HG02970 (cell line): ENCODE data around the gene CLNK.
A peak's percentile ranks its signal among the peaks of the same experiment; 100 is the strongest.

Experiments used
- ATAC-seq: cut with Tn5 transposase; IDR thresholded peaks from one replicate; pipeline ENCODE4 v1.9.1; 2021; ENCODE audit warnings: mild to moderate bottlenecking, moderate library complexity, moderate number of reproducible peaks; ENCODE audit not compliant: unreplicated experiment, low FRiP score

The CLNK gene

GRCh38 chr4:10461850-10462400, 222.6 kb downstream of the CLNK start:
- no peak for ATAC-seq

GRCh38 chr4:10461091-10461849, 223.3 kb downstream of the CLNK start:
- ATAC-seq = peak; percentile 66

DNA sequence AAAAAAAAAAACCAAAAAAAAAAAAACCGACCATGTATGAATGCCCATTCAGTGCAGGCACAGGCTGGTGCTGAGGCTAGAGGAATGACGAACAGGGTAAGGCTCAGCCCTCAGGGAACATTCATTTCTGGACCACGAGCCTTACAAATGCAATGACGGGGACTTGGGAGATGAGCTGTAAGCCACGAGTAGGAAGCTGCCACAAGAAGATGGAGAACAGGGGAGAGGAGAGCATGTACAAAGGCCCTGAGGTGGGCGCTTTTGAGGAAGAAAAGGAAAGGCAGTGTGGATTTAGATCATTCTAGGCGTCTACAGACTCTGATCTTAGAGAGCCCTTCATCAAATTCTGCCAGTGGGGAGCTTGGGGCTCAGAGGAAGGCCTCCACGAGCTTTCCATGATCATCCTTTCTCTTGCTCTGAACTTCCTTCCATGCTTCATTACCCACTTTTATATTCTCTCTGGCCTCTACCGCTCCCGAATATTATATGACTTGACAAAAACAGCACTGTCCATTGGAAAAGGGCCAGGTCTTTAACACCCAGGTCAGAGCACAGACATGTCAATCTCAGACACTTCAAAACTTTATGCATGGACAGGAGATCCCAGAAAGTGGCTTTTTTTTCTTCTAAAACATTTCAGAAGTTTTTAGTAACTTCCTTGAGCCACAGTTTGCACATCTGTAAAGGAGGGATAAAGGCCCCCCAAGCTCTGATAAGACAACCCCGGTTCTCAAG, 224.1 kb downstream of the CLNK start:
- no peak for ATAC-seq

GRCh38 chr4:10459305-10459704, 225.3 kb downstream of the CLNK start:
- no peak for ATAC-seq

DNA sequence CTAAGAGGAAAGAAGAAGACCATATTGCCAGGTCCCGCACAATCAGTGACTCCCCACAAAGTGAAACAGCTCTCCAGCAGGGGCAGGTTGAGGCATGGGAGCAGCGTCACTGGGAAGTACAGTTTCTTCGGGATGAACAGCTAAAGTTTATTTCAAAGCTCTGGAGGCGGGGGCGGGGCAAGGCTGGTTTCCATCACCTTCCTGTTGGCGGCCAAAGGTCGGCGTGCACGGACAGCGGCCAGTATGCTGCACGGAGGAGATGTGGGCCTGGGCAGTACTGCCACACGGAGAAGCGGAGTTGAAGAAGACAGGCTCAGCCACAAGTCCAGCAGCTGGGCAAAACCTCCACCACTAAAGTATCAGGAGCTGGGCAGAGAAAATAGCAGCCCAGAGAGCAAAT, 226.4 kb downstream of the CLNK start:
- ATAC-seq = no peak

DNA sequence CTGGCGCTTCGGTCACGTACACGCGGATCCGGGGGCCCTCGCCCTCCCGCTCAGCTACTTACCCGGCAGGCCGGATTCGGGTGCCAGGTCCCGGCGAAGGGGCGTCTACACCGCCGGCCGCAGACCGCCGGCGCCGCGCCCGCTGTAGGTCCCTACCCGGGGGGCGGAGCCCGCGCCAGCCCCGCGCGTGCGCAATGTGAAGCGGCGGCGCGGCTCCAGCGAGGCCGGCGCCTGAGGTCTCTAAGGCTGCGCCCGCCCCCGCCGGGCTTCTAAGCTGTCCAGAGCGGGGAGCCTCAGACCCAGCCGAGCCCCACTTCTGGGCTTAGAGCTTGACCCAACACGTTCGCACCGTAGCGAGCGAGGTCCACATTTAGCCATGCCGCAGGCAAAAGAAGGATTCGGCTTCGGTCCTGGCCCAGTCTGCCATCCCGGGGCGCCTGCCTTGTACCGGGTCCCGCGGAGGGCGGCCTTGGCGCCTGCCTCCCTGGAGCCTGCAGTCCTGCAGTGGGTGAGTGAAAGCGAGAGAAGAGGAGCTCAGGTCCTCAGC, 227.2 kb downstream of the CLNK start, which contains the start of gene ZNF518B:
TSS of gene ZNF518B (minus strand) at position 172 of the 547 bp plus-strand sequence. CDS start 11,098 bp downstream, outside the sequence.
- peak; percentile 90 for ATAC-seq

DNA sequence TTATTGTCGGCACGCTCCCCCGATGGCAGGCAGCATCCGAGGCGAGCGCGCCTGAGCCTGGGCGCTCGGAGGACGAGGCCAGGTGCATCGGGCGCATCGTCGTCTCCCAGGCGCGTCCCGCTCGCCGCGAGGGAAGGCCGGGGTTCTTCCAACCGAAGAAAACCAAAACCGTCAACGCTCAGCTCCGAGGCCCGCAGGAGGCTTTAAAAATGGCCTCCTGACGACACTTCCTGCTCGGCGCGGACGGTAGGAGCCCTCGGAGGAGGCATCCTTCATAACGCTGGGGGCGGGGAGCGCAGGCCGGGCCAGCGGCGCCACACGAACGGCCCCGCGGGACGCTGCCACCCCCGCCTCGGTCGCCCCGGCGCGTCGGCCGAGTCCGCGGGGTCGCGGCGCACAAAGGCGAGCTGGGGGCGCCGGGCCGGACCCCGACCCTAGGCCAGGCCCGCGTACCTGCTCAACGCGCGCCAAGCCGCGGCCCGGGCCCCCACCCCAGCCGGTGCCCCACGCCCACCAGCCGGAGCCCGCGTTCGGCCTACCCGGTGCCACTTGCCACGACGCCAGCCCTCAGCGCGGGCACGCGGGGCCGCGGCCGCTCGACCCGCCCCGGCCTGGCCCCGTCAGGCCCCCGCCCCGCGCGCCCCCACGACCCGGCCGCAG, 227.8 kb downstream of the CLNK start:
- peak; percentile 52 for ATAC-seq

GRCh38 chr4:10456260-10456594, 228.3 kb downstream of the CLNK start:
- ATAC-seq = no peak

GRCh38 chr4:10455133-10455532, 229.4 kb downstream of the CLNK start:
- no peak for ATAC-seq

DNA sequence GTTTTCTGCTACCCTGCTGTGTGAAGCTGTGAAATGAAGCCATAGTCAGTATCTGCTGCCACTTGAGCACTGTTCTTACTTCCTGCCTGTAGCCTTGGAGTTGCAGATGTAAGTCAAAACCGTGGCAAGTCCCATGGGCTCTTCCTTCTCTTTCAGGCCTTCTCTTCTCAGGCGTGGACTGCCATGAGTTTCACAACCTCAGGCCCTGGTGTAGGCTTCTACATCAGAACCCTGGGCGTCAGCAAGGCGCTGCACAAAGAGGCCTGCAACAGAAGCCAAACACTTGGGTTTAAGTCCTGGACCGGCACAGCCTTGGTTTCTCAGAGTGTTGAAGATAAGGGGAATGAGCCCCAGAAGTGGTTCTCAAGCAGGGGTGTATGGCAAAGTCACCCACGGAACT, 229.8 kb downstream of the CLNK start:
- ATAC-seq = no peak

- ATAC-seq = no peak
Observed at GRCh38 chr4:10454121-10454520, 230.4 kb downstream of the CLNK start.

- no peak for ATAC-seq
Observed at GRCh38 chr4:10448991-10449390, 235.6 kb downstream of the CLNK start.

- no peak for ATAC-seq
Observed at GRCh38 chr4:10442976-10443375, 241.6 kb downstream of the CLNK start.

- no peak for ATAC-seq
Observed at GRCh38 chr4:10441512-10441911, 243.1 kb downstream of the CLNK start.

DNA sequence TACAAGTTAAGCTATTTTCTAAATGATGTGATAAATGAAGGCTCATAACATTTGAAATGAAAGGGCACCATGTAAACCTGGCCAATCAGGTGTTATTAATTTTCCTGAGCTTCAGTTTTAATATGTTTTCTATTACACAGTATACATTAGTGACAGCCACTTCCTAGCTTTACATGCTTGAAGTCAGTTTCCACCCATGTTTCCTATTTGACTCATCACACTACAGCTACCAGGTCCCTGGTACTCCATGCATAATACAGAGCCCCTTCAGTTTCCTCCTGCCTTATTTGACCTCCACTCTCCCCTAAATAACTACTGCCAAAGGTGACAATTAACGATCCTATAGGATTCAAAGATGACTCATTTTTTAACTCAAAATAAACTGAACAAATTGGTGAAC, 245.6 kb downstream of the CLNK start:
- ATAC-seq = no peak

DNA sequence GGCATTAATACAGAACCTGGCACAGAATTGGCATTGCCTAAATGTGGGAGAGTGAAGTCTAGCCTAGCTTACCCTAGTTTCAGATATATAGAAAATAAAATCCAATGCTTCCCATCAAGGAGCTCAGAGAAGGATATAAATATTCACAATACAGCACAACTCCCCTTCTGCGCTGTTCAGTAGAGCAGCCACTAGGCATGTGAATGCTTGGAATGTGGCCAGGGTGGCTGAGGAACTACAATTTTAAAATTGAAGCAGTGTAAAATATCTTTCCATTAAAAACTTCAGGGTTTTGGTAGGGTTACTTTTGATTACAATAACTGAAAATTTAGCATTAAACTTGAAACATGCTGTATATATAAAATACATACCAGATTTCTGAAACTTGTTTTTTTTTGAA, 246.8 kb downstream of the CLNK start:
- no peak for ATAC-seq
